Measurements from ENCODE around the gene KLHL18. TPM values are rescaled to one million over a fixed set of nuclear protein-coding genes. Genes with fewer than 3 reads are reported as not detected.
"Not testable (repeated sequence)": the region's sequence is repeated elsewhere in the genome, so short reads cannot be mapped to it uniquely, and the experiment has no call there.

KLHL18 gene
- polyA plus RNA-seq, 1 donor, result 14.9 TPM

DNA sequence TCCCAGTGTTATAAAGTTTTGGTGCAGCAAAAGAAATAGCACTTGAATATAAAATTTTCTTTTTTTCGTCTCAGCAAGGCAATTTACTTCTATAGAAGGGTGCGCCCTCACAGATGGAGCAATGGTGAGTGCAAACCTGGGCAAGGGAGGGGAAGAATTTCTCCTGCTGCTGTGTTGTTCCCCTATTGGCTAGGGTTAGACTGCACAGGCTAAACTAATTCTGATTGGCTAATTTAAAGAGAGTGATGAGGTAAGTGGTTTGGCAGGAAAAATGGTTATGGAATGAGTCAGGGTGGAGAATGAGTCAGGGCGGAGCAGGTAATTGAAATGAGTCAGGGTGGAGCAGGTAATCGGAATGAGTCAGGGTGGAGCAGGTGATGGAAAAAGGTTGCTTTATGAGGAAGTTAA lies 77.4 kb downstream of the KLHL18 start:
- not testable (repeated sequence) for DNase-seq

DNA sequence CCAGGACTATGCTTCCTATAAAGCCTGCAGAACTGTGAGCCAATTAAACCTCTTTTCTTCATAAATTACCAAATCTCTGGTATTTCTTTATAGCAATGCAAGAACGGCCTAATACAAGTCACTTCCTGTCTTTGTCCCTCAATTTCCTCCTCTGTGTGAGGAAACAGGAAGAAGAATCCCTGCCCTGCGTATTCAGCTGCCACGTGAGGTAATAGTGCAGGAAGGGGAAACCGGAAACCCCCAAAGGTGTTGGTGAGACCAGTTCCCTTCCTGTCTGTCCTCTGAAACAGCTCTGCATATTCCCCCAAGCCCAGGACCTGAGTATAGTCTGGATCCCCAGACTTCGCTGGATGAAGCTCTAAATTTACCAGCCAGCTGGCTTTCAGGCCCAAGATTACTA lies 80.0 kb downstream of the KLHL18 start:
- no peak for DNase-seq

DNA sequence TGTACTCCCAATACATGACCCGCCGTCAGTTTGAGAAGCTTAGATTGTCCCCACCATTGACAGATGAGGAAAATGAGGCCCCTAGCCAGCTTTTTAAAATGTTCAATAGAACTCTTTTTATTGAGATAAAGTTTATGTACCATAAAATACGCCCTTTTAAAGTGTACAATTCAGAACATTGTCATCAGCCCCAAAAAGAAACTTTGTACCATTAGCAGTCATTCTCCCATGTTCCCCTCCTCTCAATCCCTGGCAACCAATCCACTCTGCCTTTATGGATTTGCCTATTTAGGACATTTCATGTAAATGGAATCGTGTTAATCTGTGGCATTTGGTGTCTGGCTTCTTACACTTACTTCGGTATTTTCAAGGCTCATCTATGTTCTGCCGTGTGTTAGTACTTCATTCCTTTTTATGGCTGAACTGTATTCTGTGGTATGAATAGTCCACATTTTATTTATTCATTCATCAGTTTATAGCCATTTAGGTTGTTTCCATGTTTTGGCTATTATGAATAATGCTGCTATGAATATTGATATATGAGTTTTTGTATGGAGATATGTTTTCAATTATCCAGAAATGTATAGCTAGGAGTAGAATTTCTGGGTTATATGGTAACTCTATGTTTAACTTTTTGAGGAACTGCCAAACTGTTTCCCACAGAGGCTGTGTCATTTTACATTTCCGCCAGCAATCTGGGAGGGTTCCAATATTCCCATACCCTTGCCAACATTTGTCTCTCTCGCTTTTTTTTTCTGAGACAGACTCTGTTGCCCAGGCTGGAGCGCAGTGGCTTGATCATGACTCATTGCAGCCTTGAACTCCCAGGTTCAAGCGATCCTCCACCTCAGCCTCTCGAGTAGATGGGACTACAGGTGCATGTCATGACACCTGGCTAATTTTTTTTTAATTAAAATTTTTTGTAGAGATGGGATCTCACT lies 82.7 kb downstream of the KLHL18 start:
- DNase-seq, result no peak

DNA sequence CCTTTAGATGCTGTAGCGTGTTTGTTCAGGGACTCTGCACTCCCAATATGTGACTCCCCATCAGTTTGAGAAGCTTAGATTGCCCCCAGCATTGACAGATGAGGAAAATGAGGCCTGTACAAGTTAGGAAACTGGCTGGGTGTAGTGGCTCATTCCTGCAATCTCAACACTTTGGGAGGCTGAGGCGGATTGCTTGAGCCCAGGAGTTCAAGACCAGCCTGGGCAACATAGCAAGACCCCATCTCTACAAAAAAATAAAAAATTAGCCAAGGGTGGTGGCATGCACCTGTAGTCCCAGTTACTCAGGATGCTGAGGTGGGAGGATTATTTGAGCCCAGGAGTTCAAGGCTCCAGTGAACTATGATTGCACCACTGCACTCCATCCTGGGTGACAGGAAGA lies 84.1 kb downstream of the KLHL18 start:
- DNase-seq, result no peak

DNA sequence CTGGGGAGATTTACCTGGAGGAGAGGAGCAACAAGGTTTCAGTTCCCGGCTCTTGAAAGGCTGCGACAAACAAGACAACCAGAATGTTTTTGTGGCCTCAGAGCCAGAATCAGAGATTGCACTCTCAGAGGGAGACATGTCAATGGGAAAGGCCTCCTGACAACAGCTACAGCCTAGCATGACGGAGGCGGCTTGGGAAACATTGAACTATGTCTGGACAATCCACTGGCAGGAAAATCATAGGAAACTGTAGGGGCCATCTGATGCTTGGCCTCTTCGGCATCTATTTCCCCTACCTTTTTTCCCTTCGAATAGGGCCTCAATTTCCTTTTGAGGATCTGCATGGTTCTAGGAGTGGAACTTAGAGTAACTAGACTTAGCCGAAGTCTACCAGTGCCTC lies 84.9 kb downstream of the KLHL18 start:
- DNase-seq, result no peak

DNA sequence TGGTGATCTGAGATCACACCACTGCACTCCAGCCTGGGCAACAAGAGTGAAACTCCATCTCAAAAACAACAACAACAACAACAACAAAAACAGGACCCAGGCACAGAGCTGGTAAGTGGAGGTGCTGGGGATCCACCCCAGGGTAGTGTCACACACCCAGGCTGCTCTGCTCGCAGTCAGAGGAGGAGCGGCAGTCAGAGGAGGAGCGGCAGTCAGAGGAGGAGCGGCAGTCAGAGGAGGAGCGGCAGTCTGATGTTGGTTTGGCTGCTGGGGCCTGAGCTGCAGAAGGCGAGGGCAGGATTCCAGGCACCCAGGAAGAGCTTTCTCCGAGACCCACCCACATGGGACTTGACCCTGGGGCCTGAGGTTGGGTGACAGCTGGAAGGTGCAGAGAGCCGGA lies 87.3 kb downstream of the KLHL18 start:
- not testable (repeated sequence) for DNase-seq

DNA sequence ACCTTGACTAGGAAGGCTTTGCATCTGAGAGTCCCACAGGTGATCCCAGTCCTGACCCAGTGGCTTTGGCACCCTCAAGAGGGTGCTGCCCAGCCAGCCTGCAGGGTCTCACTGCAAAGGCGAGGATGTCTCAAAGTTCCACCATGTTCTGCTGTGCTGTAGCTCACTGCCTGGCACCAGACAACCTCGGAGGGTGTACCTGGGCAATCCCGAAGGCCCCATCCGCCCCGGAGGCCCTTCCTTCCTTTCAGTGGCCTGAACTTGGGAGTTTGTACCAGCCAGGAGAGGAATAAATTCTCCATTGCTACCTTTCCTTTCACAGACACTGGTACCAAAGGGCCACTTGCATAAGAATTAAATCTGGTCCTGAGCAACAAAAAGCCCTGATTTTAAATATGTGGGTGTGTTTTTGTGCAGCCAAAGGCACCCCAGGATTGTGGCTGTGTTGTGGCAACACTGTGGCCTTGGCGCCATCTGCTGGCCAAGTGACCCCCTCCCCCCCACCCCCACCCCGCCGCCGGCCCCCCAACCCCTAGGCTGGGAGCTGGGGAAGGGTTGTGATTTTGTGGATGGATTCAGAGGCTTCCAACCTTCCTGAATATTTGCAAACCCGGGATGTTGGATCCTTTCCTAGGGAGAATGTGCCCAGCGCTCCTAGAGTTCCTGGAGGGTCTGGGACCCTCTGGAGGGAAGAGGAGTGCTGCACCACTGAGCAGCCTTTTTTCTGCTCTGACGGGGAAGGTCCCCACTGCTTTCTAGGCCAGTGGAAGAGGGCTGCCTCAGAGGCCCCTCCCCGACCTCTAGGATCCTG lies 88.3 kb downstream of the KLHL18 start:
- DNase-seq, result no peak

DNA sequence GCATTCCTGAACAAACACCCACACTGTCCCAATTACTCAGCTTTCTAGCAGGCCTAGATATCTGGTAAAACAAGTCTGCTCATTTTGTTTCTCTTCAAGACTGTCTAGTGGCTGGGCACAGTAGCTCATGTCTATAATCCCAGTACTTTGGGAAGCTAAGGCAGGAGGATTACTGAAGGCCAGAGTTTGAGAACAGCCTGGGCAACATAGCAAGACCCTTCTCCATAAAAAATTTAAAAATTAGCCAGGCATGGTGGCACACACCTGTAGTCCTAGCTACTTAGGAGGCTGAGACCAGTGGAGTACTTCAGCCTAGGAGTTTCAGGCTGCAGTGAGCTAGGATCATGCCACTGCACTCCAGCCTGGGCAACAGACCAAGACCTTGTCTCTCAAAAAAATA lies 91.8 kb downstream of the KLHL18 start:
- DNase-seq, result no peak

DNA sequence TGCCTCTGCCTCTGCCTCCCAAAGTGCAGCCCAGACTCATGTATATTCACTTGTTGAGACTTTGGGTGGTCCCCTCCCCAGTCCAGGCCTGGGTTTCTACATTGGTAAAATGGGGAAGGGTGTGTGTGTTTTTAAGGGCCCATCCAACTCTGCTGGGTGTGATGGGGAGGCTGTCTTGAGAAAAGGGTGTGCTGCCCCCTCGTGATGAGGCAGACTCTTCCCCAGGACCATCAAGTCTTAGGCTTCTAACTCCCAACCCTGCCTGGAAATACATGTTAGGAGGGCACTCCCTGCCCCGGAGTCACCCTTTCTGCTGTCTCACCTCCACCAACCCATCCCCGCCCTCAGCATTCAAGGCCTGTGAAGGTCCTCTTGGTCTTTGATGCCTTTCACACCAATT lies 93.6 kb downstream of the KLHL18 start:
- no peak for DNase-seq

DNA sequence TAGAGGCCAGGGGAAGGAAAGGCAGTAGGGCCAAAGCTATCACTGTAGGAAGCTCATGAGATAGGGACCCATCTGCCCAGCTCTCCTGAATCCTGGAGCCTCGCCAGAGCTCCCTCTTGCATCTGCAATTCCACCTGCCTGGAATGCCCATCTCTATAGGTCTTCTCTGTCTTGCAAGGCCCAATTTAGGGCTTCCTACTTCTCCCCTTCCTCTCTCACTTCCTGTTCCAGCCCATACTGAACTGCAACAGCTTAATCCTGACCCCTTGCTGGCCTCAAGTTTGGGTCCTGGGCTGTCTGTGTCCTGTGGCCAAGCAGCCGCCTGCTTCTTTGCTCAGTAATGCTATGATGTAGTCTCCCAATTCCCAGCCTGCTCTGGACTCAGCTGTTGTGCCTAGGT lies 94.4 kb downstream of the KLHL18 start:
- no peak for DNase-seq

DNA sequence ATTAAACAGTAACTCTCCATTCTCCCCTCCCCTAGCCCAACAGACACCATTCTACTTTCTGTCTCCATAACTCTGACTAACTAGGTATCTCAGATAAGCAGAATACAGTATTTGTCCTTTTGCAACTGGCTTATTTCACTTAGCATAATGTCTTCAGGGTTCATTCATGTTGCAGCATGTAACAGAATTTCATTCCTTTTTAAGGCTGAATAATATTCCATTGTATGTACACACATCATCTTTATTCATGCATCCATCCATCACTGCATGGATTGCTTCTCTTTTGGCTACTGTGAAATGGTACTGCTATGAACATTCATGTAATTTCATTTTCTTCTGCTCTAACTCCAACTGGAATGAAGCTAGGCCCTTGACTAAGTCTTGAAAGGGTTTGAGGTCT lies 96.1 kb downstream of the KLHL18 start:
- DNase-seq, result no peak

DNA sequence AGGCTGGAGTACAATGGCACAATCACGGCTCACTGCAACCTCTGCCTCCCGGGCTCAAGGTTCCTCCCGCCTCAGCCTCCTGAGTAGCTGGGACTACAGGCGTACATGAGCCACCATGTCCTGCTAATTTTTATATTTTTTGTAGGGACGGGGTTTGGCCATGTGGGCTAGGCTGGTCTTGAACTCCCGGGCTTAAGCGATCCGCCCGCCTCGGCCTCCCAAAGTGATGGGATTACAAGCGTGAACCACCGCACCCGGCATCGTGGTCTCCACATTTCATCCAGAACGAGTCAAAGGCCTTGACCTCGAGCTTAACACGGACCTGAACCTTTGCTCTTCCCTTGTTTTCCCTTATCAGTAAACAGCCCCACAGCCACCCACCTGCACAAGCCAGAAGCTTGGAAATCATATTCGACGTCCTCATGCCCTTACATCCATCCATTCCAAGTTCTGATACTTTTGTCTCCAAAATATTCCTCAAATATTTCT lies 96.7 kb downstream of the KLHL18 start:
- DNase-seq, result no peak

DNA sequence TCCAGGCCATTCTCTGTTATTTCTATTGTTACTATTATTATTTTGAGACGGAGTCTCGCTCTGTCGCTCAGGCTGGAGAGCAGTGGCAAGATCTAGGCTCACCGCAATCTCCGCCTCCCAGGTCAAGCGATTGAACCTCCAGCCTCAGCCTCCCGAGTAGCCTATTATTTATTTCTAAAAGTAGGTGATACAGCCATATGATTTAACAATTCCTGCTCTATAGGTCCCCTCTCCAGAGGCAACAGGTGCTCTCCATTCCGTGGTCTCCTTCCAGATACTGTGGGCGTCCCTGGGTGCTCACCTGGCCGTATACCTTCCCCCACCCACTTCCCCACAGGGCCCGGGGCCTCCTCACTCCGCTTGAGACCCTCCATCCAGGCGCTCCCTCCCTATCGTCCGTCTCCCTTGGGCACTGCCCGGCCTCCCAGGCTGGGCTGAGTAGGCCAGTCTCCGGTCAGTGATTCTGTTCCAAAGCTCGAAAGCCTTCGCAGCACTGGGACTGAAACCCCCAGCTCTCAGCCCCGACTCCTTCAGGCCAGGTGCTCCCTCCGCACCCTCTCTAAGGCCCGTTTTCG lies 97.4 kb downstream of the KLHL18 start:
- DNase-seq, result no peak

DNA sequence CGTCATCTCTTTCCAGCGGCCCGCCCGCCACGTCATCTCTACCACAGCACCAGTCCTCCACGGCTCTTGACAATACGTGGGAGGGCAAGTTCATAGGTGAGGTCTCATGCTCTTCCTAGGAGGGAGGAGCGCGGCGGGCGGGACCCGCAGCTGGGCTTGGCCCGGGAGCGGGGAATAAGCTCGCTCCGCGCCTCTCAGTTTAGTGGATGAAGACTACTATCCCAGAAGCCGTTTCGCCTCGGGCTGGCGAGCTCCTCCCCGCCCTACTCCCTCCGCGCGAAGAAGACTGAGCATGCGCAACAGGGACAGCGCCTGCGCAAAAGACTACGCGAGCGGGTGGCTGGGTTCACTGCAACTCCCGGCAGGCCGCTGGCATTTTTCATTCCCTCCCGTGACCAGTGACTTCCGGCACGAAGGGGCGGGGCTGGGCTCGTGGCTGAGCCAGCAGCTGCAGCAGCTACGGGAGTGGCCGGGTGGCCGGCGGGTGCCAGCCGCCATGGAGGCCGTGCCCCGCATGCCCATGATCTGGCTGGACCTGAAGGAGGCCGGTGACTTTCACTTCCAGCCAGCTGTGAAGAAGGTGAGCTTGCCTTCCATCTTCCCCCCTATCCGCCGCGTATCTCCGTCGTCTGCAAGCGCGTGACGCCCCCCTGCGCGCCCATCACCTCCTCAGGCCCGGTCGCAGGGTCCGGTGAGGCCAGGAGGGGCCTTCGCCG lies 98.0 kb downstream of the KLHL18 start, which contains the start of gene PTPN23:
Gene PTPN23, plus strand, starts transcription at position 421 of the 716 bp plus-strand sequence. Its CDS starts 76 bp downstream, at position 497.
- DNase-seq, result peak; percentile 99

DNA sequence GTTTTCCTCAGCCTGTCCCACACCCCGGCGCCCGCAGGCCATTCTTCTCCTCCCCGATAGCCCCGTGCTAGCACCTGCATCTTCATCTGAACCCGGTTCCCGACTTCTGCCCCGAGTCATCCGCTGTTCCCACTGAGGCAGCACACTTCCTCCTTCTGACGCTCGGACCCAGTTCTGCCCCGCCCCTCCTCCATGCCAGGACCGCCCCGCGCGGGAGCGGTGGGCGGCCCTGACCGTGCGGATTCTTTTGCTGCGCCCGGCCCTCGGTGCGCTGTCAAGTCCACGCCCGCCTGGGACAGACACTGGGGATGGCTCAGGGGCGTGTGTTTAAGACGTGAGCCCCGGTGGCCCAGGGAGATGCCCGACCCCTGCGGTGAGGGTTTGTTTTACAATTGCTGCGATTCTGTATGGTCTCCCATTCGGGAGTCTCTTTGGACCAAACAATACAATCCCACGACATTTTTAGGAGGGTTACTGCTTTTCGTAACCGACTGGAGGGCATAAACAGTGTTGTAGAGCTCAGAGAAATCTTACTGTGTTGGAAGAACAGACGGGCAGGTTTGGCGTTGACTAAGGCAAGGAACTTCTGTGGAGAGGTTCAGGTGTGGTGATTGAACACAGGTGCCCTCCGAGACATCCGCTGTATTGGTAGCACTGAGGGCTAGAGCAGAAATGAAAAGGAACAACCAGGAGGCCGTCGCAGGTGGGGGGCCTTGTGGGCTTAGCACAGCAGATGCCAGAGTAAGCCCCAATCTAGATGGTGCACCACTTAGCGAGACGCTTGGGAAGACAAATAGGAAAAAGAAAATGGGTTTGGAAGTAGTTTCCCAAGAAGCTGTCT lies 98.8 kb downstream of the KLHL18 start:
- peak; percentile 85 for DNase-seq

DNA sequence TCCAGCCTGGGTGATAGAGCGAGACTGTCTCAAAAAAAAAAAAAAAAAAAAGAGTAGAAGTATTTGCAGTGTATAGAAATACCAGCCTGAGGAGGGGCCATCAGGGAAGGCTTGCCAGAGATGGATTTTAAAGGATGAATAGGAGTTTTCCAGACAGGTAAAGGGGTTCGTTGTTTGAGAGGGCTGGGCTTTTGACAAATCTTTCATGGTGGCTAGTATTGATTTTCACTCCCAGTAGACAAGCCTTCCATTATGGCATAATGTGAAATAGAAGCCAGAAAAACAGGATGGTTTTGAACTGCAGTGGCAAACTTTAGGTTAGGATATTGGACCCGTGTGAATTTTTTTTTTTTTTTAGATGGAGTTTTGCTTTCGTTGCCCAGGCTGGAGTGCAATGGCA lies 101.7 kb downstream of the KLHL18 start:
- DNase-seq, result no peak

DNA sequence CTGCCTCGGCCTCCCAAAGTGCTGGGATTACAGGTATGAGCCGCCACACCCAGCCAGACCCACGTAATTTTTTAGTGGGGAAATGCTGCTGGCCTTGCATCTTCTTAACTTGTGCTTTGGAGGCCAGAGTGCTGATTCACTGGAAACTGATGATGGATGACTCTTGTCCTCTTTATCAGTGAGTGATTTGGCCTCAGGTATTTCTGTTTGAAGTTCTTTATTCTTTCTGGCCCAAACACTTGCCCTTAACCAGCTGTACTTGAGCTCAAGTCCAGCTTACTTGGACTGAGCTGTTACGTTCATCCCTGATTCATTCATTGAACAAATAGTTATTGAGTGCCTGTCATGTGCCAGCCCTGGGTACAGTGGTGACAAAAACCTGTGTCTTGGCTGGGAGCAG lies 102.3 kb downstream of the KLHL18 start:
- DNase-seq, result no peak

DNA sequence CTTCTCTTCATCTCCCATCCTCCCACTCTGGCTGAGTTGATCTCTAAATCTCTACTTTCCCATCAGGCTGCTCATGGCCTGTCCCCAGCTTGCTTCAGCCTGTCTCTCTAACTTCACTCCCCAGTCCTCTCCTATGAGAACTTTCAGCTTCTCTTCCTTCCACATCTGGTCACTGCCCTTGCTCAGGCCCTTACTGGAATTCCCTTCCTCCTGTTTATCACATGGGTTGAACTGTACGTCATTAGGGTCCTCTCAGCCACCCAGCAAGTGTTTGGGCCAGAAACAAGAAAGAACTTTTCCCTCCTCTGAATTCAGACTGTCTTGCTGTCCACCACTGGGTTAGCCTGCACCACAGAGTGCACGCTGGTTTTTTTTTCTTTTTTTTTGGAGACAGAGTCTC lies 103.1 kb downstream of the KLHL18 start:
- no peak for DNase-seq

DNA sequence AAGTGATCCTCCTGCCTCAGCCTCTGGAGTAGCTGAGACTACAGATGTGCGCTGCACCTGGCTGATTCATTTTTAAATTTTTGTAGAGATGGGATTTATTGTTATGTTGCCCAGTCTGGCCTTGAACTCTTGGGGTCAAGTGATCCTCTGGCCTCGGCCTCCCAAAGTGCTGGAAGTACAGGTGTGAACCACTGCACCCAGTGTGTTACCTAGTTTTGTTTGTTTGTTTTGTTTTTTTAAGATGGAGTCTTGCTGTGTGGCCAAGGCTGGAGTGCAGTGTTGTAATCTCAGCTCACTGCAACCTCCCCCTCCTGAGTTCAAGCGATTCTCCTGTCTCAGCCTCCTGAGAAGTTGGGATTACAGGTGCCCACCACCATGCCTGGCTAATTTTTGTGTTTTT lies 110.2 kb downstream of the KLHL18 start:
- no peak for DNase-seq

DNA sequence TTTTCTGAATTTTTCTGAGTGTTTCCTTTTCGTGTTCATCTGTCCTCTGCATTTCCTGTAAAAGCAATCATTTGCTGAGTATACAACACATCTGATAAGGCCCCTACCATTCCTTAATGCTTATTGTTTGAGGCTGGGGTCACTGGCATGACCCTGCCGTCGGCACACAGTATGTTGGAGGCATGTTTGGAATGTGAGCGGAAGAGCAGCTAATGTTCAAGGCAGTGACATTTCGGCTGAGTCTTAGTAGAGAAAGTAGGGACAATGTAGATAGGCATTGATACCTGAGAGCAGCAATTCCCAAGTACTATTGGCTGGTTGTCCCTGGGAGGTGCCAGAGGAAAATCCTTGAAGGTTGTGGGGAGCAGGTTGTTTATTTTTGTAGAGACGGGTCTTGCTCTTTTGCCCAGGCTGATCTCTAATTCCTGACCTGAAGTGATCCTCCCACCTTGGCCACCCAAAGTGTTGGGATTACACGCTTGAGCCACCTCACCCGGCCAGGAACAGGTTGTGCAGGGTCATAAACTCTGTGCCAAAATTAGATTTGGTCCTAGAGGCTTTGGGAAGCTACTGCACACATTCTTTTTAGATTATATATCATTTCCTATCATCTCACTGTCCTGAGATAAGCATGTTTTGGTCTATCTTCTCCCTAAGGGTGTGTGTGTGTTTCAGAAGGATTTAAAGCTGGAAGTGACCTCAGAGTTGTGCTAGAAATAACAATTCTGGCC lies 111.6 kb downstream of the KLHL18 start:
- DNase-seq, result no peak

All from left kidney (tissue), 2 donors.